A549 (cell line): ENCODE measurements around the gene AWAT1.

Source experiments
- CBX2 ChIP-seq: fragments of 200-600 bp; sonication (generic); IDR thresholded peaks from 2 replicates; pipeline ENCODE4 v1.6.1; 2016; ENCODE audit warnings: low read depth, mild to moderate bottlenecking, borderline replicate concordance
- CTCF ChIP-seq: fragments of >200 bp; sonication (Bioruptor Twin); formaldehyde crosslinking; IDR thresholded peaks from 3 replicates; pipeline ENCODE4 v1.5.1; 2016
- HDAC2 ChIP-seq: fragments of 200-600 bp; sonication (generic); IDR thresholded peaks from 2 replicates; pipeline ENCODE4 v1.6.1; 2016
- POLR2A ChIP-seq: IDR thresholded peaks from 2 replicates; pipeline ENCODE4 v1.6.1; 2012; ENCODE audit warnings: mild to moderate bottlenecking, low read length
- RFX5 ChIP-seq: fragments of 450-650 bp; IDR thresholded peaks from 2 replicates; pipeline ENCODE4 v1.7.1; 2014; ENCODE audit warnings: antibody characterized with exemption, mild to moderate bottlenecking, moderate library complexity

- TF ChIP-seq HDAC2 (no peak), POLR2A (no peak), CTCF (no peak), CBX2 (no peak), RFX5 (no peak)
These were observed 19.6 kb downstream of the AWAT1 start for GRCh38 chrX:70254063-70254400.
